GM21526 (cell line): Measurements from ENCODE around the gene TMEM141.
"Not testable (repeated sequence)": the region's sequence is repeated elsewhere in the genome, so short reads cannot be mapped to it uniquely, and the experiment has no call there.

Experiments used
- ATAC-seq: cut with Tn5 transposase; IDR thresholded peaks from one replicate; pipeline ENCODE4 v1.9.1; 2021; ENCODE audit warnings: moderate library complexity; ENCODE audit not compliant: unreplicated experiment, low FRiP score

Gene TMEM141

DNA sequence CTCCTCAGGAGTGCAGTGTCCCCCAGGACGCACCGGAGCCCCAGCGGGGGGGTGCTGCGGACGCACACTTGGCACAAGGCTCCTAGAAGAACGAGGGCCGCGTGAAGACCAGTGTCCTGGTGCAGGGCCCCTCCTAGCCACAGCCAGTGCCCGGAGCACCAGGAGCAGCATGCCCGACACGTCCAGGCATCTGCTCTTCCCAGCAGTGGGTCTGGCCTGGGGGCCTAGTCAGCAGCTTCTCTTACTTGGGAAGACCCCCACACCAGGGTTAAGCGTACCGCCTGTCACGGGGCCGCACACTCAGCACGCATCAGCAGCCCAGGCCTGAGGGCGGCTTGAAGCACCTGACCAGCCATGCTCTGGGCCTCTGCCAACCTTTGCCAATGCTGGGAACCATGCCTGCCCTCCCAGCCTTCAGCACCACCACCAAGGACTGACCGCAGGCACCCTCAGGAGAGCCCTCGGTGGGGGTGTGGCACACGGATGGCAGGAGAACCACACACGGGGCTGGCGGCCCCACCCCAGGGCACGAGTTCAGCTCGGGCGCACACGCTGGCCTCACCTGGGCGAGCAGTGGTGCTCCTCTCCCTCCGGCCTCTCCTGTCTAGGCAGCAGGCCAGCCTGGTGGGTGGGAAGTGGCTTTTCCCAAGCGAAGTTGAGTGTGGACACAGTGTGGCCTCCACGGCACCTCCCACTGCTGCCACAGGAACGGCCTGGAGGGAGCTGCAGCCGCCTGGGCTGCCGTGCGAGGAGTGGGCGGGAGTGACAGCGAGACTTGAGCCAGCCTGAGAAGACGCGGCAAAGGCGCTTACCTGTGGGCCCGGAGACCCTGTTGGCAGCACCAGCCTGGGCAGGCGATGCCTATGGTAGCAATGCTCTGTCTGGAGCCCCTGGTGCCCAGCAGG is 39.1 kb downstream of the TMEM141 start:
- ATAC-seq = no peak

DNA sequence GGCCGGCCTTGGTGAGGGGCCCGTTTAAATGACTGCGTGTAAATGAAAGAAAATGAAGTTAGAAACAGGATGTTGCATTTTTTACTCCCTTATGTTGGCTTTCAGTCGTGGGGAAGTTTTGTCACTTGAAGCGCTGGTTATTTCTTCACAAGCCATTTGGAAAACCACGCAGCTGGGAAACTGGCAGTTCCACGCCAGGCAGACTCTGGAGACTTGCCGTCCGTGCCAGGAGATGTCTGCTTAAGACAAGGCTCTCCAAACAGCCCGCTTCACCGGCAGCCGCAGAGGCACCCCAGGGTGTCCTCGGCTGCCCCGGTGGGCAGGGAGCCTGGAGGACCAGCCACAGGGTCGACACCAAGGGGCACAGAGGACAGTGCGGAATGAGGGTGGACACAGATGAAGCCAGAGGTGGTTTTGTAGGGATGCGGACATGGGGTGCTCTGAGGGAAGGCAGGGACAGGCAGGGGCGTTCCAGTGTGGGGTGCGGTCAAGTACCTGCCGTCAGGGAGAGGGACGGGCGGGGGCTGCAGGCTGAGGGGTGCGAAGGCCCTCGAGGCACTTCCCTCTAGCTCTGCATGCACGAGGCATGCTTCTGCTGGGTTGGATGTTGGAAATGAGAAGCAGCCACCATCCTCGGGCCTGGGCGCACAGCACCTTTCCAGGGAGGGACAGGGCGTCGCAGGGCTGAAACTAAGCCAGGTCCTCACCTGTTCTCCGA is 40.0 kb downstream of the TMEM141 start:
- no peak for ATAC-seq

DNA sequence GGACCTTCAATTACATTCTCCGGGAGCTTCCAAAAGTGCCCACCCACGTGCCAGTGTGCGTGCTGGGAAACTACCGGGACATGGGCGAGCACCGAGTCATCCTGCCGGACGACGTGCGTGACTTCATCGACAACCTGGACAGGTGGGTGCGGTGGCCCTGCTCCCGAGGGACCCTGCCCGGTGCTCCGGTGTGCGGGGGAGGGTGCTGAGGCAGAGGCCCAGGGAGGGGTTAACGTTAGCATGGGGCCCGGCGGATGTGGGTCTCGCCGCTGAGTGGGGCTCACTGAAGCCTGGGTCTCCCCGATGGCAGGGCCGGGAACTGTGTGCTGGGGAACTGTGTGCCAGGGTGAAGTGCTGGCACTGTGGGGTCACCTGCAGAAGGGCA is 40.6 kb downstream of the TMEM141 start:
- no peak for ATAC-seq

DNA sequence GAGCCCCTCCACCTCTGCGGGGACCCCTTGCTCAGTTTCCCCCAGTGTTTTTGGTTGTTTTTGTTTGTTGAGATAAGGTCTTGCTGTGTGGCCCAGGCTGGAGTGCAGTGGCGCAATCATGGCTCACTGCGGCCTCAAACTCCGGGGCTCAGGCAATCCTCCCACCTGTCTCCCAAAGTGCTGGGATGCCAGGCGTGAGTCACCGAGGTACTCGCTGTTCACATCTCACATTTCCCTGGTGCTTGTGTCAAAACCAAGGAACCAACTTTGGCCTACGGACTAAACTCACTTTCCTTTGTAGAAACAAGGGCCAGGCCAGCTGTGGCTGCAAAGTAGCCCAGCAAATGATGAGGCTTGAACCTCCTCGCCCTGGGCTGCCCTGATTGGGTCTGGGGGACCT is 41.4 kb downstream of the TMEM141 start:
- no peak for ATAC-seq

DNA sequence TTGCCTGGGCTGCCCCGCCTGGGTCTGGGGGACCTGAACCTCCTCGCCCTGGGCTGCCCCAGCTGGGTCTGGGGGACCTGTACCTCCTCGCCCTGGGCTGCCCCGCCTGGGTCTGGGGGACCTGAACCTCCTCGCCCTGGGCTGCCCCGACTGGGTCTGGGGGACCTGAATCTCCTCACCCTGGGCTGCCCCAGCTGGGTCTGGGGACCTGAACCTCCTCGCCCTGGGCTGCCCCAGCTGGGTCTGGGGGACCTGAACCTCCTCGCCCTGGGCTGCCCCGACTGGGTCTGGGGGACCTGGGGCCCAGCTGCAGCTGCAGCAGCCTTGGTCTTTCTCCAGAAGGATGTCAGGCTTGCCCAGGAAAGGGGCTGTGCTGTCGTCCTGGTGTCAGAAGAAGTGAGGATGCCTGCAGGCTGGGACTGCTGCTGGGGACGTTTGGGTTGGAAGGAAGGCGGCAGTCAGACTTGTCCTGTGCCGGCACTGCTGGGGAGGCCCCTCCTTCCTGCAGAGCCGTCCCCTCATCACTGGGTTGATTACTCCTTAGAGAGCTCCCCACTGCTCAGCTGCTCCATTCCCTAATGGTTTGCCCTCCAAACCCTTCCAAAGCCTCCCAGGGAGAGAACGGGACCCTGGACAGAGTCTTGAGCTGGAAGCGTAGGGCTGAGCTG is 42.4 kb downstream of the TMEM141 start:
- not testable (repeated sequence) for ATAC-seq

DNA sequence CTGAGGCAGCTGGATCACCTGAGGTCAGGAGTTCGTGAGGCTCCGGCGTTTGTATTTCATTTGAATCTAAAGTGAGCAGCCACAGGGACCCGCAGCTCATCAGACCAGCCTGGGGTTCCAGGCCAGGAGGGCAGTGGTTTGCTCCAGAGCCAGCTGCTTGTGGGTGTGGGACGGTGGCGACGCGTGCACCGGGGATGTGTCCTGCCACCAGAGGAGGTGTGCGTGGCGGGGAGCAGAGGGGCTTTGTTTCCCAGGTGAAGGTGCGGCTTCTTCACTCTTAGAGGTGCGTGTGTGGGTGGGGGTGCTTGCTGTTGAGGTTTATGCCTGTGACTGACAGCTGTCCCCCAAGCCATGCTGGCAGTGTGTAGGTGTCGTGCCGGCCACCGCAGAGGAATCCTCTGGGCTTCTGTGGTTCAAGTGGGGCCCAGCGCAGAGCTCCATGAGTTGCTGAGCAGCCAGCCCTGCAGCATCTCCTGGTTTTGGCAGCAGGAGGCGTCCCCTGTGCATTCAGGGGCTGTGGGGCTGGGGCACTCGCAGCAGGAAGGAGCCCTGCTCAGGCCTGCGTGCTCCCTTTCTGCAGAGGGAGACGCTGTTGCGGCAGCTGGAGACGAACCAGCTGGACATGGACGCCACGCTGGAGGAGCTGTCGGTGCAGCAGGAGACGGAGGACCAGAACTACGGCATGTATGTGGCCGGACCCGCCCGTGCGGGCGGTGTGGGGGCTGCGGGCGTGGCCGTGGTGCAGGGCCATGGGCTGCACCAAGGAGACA is 44.2 kb downstream of the TMEM141 start:
- ATAC-seq = no peak

DNA sequence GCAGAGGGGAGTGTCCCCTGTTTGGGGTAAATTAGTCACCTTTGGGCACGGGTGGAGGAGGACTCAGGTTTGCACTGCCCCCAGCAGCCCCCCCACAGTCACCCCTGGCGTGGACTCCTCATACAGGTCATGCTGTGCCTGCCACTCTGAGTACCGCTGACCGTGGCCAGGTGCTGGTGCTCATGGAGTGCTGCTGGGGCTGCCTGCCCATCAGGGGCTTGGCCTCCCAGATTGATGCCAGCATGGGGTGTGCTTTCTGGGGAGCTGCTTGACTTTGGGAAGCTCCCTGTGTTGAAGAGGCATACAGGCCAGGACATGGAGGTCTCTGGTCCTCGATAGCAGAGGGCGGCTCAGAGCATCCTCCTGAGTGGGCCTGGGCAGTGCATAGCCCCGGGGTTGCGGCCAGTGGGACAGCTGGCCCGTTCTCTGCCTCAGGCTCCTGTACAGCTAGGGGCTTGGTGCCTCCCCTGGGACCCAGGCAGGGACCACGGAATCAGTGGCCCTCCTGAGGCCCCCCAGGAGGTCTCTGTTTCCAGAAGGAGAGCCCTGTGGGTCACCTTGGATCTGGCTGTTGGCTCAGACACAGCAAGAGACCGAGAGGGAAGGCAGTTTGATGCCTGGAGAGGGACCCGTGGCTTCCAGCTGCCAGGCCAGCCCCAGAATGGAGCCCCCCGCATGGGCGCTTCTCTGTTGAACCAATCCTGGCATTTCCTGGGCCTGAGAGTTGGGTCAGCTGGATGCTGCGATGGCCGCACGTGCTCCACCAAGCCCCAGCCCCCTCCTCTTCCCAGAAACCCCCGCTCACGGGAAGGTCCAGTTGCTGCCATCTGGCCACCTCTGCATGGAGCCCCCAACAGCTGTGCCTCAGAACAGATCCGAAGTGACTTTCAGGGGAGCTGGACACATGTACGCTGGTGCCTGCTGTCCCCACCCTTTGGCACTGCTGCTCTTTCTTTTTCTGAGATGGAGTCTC is 45.1 kb downstream of the TMEM141 start:
- no peak for ATAC-seq

DNA sequence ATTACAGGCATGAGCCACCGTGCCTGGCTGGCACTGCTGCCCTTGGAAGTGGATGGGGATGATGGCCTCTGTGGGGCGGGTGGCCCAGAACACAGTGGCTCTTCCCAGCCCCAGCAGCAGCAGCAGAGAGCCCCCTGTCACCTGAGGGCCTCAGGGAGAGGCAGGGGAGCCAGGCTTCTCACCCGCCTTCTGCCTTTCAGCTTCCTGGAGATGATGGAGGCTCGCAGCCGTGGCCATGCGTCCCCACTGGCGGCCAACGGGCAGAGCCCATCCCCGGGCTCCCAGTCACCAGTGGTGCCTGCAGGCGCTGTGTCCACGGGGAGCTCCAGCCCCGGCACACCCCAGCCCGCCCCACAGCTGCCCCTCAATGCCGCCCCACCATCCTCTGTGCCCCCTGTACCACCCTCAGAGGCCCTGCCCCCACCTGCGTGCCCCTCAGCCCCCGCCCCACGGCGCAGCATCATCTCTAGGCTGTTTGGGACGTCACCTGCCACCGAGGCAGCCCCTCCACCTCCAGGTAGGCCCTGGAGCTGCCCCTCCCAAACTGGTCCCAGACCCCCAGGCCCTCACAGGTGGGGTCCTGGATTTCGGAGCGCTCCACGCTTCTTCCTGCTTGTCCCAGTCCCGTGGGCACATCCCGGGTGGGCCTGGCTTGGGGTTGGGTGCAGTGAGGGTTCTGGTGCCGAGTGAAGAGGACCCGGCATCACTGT is 46.2 kb downstream of the TMEM141 start:
- ATAC-seq = no peak

DNA sequence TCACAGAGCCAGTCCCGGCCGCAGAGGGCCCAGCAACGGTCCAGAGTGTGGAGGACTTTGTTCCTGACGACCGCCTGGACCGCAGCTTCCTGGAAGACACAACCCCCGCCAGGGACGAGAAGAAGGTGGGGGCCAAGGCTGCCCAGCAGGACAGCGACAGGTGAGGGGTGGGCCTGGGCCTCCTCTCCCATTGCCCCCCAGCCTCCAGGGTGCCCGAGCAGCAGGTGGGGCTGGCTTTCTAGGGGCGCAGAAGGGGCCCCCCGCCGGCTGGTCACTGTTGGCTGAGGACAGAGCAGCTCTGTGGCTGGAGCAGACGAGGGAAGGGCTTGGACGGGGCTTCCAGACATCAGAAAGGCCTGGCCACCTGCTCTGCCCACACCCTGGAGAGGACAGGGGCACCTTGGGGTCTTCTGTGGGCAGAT is 46.7 kb downstream of the TMEM141 start:
- ATAC-seq = not testable (repeated sequence)

DNA sequence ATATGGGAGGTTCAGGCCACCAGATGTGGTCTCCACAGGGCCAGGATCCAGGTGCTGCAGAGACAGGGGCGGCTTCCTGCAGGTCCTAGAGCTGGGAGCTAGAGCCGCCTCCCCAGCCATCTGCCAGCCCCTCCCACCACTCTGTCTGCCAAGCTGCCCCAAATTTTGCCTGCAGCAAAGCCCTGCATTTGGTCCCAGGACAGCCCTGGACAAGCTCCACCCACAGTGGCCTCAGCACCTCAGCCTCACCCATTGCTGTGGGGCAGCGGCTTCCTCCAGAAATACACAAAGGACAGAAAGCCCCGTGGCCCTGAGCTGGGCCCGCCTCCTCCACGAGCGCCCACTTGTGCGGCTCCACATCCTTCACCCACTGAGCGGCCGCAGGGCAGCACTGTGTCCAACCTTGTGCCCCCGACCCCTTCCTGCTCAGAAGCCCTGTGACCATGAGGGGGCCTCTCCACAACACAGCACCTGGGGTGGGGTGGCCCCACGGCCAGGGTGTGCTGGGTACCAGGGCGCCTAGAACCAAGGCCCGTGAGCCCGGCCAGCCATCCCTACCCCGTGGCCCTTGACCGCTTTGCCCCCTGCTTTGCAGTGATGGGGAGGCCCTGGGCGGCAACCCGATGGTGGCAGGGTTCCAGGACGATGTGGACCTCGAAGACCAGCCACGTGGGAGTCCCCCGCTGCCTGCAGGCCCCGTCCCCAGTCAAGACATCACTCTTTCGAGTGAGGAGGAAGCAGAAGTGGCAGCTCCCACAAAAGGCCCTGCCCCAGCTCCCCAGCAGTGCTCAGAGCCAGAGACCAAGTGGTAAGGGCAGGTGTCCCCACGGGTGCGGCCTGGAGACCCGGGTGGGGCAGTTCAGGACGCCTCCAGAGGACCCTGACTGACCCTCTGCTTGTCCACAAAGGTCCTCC is 47.4 kb downstream of the TMEM141 start:
- no peak for ATAC-seq

DNA sequence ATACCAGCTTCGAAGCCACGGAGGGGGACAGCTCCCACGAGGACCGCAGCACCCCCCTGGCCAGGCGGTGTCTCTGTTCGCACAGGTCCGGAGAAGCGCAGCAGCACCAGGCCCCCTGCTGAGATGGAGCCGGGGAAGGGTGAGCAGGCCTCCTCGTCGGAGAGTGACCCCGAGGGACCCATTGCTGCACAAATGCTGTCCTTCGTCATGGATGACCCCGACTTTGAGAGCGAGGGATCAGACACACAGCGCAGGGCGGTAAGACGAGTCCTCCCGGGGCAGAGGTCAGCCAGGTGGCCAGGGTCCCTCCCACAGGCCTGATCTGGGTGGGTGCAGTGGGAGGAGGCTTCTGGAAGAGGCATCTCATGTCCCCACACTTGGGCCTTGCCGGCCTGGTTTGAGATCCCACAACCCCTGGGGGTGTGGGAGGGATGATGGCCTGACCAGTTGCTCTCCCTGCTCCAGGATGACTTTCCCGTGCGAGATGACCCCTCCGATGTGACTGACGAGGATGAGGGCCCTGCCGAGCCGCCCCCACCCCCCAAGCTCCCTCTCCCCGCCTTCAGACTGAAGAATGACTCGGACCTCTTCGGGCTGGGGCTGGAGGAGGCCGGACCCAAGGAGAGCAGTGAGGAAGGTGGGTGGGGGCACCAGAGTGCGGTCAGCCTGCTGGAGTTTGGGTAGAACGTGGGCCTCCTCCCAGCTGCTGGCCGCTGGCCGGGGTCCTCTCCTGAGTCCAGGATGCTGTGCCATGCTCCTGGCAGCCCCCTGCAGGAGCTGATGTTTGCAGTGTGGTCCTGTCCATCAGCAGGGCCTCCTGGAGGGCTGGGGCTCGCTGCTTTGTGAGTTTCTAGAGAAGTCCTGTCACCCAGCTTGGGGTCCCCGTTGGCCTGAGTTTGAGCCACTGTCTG is 48.3 kb downstream of the TMEM141 start:
- ATAC-seq = no peak

DNA sequence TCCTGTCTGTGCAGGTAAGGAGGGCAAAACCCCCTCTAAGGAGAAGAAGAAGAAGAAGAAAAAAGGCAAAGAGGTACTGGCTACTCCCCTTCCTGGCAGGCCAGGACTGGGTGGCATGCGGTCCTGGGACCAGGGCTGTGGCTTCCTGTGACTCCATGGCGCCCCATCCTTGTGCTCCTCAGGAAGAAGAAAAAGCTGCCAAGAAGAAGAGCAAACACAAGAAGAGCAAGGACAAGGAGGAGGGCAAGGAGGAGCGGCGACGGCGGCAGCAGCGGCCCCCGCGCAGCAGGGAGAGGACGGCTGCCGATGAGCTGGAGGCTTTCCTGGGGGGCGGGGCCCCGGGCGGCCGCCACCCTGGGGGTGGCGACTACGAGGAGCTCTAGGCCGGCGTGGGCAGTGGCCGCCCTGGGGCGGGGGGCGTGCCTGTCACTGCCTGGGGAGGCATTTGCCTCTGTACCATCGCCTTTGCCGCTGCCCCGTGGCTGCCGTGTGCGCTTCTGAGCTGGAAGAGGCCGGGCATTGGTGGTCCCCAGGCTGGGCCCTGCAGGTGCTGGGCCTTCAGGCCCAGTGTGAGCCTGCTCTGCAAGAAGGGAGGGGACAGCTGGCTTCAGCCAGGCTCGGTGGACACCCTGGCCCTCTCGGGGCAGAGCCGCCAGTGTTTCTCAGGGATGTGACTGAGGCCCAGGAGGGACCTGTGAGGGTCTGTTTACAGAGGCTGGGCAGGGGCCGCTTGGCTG is 49.2 kb downstream of the TMEM141 start:
- ATAC-seq = no peak

DNA sequence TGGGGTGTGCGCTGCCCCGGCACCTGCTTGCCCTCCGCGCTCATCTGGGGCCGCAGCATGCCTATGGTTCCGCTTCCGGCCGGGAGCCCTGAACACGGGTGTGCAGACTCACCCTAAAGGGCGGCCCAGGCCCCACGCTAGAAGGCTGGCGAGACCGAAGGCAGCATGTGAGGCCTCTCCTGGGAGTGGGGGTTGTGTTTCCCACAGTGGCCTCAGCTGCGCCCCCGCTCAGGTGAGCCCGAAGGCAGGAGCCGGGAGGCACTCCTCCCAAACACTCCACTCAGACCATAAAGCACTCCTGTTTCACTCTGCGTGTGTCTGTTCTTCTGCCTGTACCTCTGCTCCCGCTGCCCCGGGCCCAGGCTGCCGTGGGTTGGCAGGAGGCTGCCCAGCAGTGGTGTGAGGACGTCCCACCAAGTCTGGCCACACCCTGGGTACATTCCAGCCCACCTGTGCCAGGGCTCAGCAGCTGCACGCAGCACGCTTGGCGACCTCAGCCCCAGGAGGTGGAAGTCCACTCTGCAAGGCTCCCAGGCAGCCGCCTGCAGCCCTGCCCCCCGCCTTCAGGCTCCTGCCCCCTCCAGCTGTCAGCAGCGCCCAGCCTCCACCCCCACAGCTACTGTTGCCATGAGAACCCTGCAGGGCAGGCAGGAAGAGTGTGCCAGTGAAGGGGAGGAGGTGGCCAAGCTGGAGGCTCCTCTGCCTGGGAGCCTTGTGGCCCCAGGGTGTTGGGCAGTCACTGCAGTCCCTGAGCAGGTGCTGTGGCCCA is 49.9 kb downstream of the TMEM141 start:
- ATAC-seq = no peak

DNA sequence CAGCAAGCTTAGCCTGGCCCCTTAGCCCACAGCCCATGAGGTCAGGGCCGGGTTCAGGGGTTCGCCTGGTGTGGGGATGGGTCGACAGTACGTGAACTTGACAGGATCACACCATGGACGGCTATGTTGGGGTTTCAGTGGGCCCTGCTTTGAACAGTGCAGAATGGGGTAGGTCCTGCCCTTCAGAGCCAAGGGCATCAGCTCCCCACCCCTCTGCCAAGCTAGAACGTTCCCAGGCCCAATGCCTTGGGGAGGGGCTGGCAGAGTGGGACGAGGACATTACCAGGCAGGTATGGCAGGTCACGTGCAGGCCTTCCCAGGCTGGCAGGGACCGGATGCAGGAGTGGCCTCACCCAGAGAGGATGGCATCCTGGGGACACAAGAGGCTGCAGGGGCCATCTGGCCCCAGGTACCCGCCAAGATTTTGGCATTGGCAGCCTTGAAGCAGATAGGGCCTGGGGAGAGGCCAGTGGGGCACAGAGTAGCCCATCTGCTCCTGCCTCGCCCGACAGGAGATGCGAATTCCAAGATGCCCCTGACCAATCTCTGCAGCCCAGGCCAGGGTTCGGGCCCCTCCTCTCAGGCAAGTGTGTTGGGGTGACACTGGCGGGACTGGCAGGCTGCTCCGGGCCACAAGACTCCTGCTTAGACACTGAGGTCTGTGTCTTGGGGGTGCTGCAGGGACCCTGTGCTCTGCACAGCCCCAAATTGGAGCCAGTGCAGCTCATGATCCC is 50.7 kb downstream of the TMEM141 start:
- not testable (repeated sequence) for ATAC-seq
